ENCODE data around the gene COLEC11.

COLEC11 gene

GRCh38 chr2:3664118-3664517, 69.2 kb downstream of the COLEC11 start:
- no peak for TF ChIP-seq CTCF (IDR thresholded peaks at IDR 0.05; ENCODE audit: low read length, missing control alignments)
- DNase-seq (ENCODE audit: low read depth), result no peak
- H3K4me3 ChIP-seq (replicated peaks; ENCODE audit: low read depth, low read length), result no peak overlapping the region

GRCh38 chr2:3664925-3665324, 70.0 kb downstream of the COLEC11 start:
- TF ChIP-seq CTCF (IDR thresholded peaks at IDR 0.05; ENCODE audit: low read length, missing control alignments), result no peak
- no peak for DNase-seq (ENCODE audit: low read depth)
- no peak overlapping the region for H3K4me3 ChIP-seq (replicated peaks; ENCODE audit: low read depth, low read length)

- no peak overlapping the region for H3K4me3 ChIP-seq (replicated peaks; ENCODE audit: low read depth, low read length)
- DNase-seq (ENCODE audit: low read depth), result no peak
These were observed 71.1 kb downstream of the COLEC11 start for GRCh38 chr2:3665886-3666612.

GRCh38 chr2:3666613-3666975, 71.7 kb downstream of the COLEC11 start:
- TF ChIP-seq CTCF (IDR thresholded peaks at IDR 0.05; ENCODE audit: low read length, missing control alignments), result no peak
- no peak for DNase-seq (ENCODE audit: low read depth)
- no peak overlapping the region for H3K4me3 ChIP-seq (replicated peaks; ENCODE audit: low read depth, low read length)

More at GRCh38 chr2:3665886-3666612, 71.1 kb downstream of the COLEC11 start:
- TF ChIP-seq CTCF (IDR thresholded peaks at IDR 0.05; ENCODE audit: low read length, missing control alignments), result no peak

- no peak for TF ChIP-seq CTCF (IDR thresholded peaks at IDR 0.05; ENCODE audit: low read length, missing control alignments)
- H3K4me3 ChIP-seq (replicated peaks; ENCODE audit: low read depth, low read length), result peak overlapping the region; percentile 29
- DNase-seq (ENCODE audit: low read depth), result peak; percentile 33
These were observed 72.3 kb downstream of the COLEC11 start for GRCh38 chr2:3667151-3667631.

- H3K4me3 ChIP-seq (replicated peaks; ENCODE audit: low read depth, low read length), result no peak overlapping the region
- TF ChIP-seq CTCF (IDR thresholded peaks at IDR 0.05; ENCODE audit: low read length, missing control alignments), result no peak
- DNase-seq (ENCODE audit: low read depth), result no peak
These were observed 74.7 kb downstream of the COLEC11 start for GRCh38 chr2:3669656-3670055.

- TF ChIP-seq CTCF (IDR thresholded peaks at IDR 0.05; ENCODE audit: low read length, missing control alignments), result no peak
- H3K4me3 ChIP-seq (replicated peaks; ENCODE audit: low read depth, low read length), result no peak overlapping the region
- no peak for DNase-seq (ENCODE audit: low read depth)
These were observed 75.5 kb downstream of the COLEC11 start for GRCh38 chr2:3670376-3670775.
